WTC11 (cell line): ENCODE measurements around the gene CHRM4. TPM values are rescaled to one million over a fixed set of nuclear protein-coding genes. Genes with fewer than 3 reads are reported as not detected.

ENCODE experiments used
- ATF1 ChIP-seq: sonication (generic); formaldehyde crosslinking; IDR thresholded peaks from 2 replicates; pipeline ENCODE4 v1.8.1; 2023; ENCODE audit warnings: mild to moderate bottlenecking, moderate library complexity, missing genetic modification reagents
- CREB1 ChIP-seq: sonication (generic); formaldehyde crosslinking; IDR thresholded peaks from 2 replicates; pipeline ENCODE4 v1.8.0; 2023; ENCODE audit warnings: mild to moderate bottlenecking, missing genetic modification reagents
- ETV6 ChIP-seq: sonication (generic); formaldehyde crosslinking; IDR thresholded peaks from 2 replicates; pipeline ENCODE4 v1.8.1; 2022; ENCODE audit warnings: mild to moderate bottlenecking, missing genetic modification reagents
- FOXJ3 ChIP-seq: sonication (generic); formaldehyde crosslinking; IDR thresholded peaks from 2 replicates; pipeline ENCODE4 v1.9.0; 2021; ENCODE audit warnings: missing genetic modification reagents, mild to moderate bottlenecking, borderline replicate concordance
- FOXP1 ChIP-seq: sonication (generic); formaldehyde crosslinking; IDR thresholded peaks from 2 replicates; pipeline ENCODE4 v1.8.0; 2022; ENCODE audit warnings: missing genetic modification reagents, mild to moderate bottlenecking, moderate library complexity, borderline replicate concordance
- GRHL2 ChIP-seq: fragments of 250-450 bp; sonication (Bioruptor Pico); IDR thresholded peaks from 2 replicates; pipeline ENCODE4 v1.8.0; 2022; ENCODE audit warnings: mild to moderate bottlenecking, moderate library complexity; ENCODE audit not compliant: insufficient replicate concordance, severe bottlenecking
- JAZF1 ChIP-seq: fragments of 250-450 bp; sonication (Bioruptor Pico); IDR thresholded peaks from 2 replicates; pipeline ENCODE4 v1.9.0; 2021; ENCODE audit warnings: moderate library complexity, mild to moderate bottlenecking, inconsistent platforms
- NFATC4 ChIP-seq: fragments of 250-450 bp; sonication (Bioruptor Pico); IDR thresholded peaks from 2 replicates; pipeline ENCODE4 v1.9.0; 2021; ENCODE audit warnings: mild to moderate bottlenecking
- NFE2L1 ChIP-seq: sonication (generic); formaldehyde crosslinking; IDR thresholded peaks from 2 replicates; pipeline ENCODE4 v1.8.1; 2023; ENCODE audit warnings: missing genetic modification reagents
- SMAD4 ChIP-seq: sonication (generic); formaldehyde crosslinking; IDR thresholded peaks from 2 replicates; pipeline ENCODE4 v1.8.0; 2022; ENCODE audit warnings: mild to moderate bottlenecking, missing genetic modification reagents
- TEAD1 ChIP-seq: sonication (generic); formaldehyde crosslinking; IDR thresholded peaks from 2 replicates; pipeline ENCODE4 v1.8.0; 2022; ENCODE audit warnings: mild to moderate bottlenecking, missing genetic modification reagents
- TP53 ChIP-seq: sonication (generic); formaldehyde crosslinking; IDR thresholded peaks from 2 replicates; pipeline ENCODE4 v1.8.1; 2023; ENCODE audit warnings: mild to moderate bottlenecking, missing genetic modification reagents
- ZBTB21 ChIP-seq: sonication (generic); formaldehyde crosslinking; IDR thresholded peaks from 2 replicates; pipeline ENCODE4 v1.8.1; 2023; ENCODE audit warnings: mild to moderate bottlenecking, missing genetic modification reagents, borderline replicate concordance
- ZNF121 ChIP-seq: sonication (generic); formaldehyde crosslinking; IDR thresholded peaks from 2 replicates; pipeline ENCODE4 v1.8.0; 2023; ENCODE audit warnings: missing genetic modification reagents
- ZNF219 ChIP-seq: sonication (generic); formaldehyde crosslinking; IDR thresholded peaks from 2 replicates; pipeline ENCODE4 v1.8.0; 2023; ENCODE audit warnings: missing genetic modification reagents, mild to moderate bottlenecking, borderline replicate concordance
- ZNF317 ChIP-seq: sonication (generic); formaldehyde crosslinking; IDR thresholded peaks from 2 replicates; pipeline ENCODE4 v1.8.1; 2023; ENCODE audit warnings: low read depth, mild to moderate bottlenecking, moderate library complexity, missing genetic modification reagents, borderline replicate concordance
- ZNF423 ChIP-seq: fragments of 250-450 bp; sonication (Bioruptor Pico); IDR thresholded peaks from 2 replicates; pipeline ENCODE4 v2.1.2; 2022; ENCODE audit warnings: mild to moderate bottlenecking, moderate library complexity
- total RNA-seq: library from RNA; stranded (reverse); gene quantifications from 3 replicates; pipeline ENCODE4 v1.2.3, GENCODE V29; 2021
- TF ChIP-seq, protein P1 (sequence below): sonication (generic); formaldehyde crosslinking; IDR thresholded peaks from 2 replicates; pipeline ENCODE4 v1.8.0; 2022; ENCODE audit warnings: mild to moderate bottlenecking, missing genetic modification reagents
- TF ChIP-seq, protein P2 (sequence below): sonication (generic); formaldehyde crosslinking; IDR thresholded peaks from 2 replicates; pipeline ENCODE4 v1.8.1; 2023; ENCODE audit warnings: mild to moderate bottlenecking, missing genetic modification reagents, moderate library complexity
- TF ChIP-seq, protein P3 (sequence below): sonication (generic); formaldehyde crosslinking; IDR thresholded peaks from 2 replicates; pipeline ENCODE4 v1.8.0; 2022; ENCODE audit warnings: mild to moderate bottlenecking, missing genetic modification reagents
- TF ChIP-seq, protein P4 (sequence below): fragments of 250-450 bp; sonication (Bioruptor Pico); IDR thresholded peaks from 2 replicates; pipeline ENCODE4 v1.9.0; 2021; ENCODE audit warnings: moderate library complexity, mild to moderate bottlenecking, inconsistent platforms, borderline replicate concordance
- TF ChIP-seq, protein P5 (sequence below): fragments of 250-450 bp; sonication (Bioruptor Pico); IDR thresholded peaks from 2 replicates; pipeline ENCODE4 v2.1.2; 2022; ENCODE audit warnings: mild to moderate bottlenecking, moderate library complexity

The CHRM4 gene
- total RNA-seq, 1 experiment from 2014 or later: 0.85 TPM

DNA sequence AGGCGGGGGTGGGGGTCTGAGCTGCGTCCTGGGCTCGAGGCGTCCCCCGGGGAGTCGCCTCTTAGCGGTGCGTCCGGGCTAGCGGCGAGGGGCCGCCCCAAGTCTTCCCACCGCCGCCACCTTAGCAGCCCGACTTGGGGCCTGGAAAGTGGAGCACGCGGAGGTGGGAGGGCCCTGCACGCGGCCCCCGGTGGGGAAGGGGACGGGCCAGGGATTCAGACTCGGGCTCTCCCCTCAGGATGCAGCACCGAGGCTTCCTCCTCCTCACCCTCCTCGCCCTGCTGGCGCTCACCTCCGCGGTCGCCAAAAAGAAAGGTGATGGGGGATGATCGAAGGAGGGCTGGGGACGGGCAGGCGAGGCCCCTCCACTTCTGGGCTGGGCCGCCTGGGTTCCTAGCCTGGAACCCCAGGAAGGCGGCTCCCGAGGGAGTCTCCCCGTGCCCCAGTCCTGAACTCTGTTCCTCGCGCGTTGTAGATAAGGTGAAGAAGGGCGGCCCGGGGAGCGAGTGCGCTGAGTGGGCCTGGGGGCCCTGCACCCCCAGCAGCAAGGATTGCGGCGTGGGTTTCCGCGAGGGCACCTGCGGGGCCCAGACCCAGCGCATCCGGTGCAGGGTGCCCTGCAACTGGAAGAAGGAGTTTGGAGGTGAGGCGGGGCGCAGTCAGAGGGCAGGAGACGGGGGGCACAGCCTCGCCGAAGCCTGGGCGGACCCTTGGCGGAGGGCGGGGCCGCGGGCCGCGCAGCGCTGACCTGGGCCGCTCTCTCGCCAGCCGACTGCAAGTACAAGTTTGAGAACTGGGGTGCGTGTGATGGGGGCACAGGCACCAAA, 9.5 kb downstream of the CHRM4 start (continued):
- TF ChIP-seq, protein P1, sequence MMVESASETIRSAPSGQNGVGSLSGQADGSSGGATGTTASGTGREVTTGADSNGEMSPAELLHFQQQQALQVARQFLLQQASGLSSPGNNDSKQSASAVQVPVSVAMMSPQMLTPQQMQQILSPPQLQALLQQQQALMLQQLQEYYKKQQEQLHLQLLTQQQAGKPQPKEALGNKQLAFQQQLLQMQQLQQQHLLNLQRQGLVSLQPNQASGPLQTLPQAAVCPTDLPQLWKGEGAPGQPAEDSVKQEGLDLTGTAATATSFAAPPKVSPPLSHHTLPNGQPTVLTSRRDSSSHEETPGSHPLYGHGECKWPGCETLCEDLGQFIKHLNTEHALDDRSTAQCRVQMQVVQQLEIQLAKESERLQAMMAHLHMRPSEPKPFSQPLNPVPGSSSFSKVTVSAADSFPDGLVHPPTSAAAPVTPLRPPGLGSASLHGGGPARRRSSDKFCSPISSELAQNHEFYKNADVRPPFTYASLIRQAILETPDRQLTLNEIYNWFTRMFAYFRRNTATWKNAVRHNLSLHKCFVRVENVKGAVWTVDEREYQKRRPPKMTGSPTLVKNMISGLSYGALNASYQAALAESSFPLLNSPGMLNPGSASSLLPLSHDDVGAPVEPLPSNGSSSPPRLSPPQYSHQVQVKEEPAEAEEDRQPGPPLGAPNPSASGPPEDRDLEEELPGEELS (CRISPR knock-in tag): no peak
- no peak for TF ChIP-seq FOXJ3 (CRISPR knock-in tag)
- no peak for TF ChIP-seq ZBTB21 (CRISPR knock-in tag)
- TF ChIP-seq SMAD4 (CRISPR knock-in tag): 0 out of 2 replicates have a peak, but pooled peaks have one; percentile 31
- 0 out of 2 replicates have a peak, but pooled peaks have one; percentile 49 for TF ChIP-seq TP53 (CRISPR knock-in tag)
- TF ChIP-seq, protein P2, sequence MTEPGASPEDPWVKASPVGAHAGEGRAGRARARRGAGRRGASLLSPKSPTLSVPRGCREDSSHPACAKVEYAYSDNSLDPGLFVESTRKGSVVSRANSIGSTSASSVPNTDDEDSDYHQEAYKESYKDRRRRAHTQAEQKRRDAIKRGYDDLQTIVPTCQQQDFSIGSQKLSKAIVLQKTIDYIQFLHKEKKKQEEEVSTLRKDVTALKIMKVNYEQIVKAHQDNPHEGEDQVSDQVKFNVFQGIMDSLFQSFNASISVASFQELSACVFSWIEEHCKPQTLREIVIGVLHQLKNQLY (CRISPR knock-in tag): no peak
- TF ChIP-seq FOXP1 (CRISPR knock-in tag): no peak
- no peak for TF ChIP-seq ATF1 (CRISPR knock-in tag)
- no peak for TF ChIP-seq GRHL2 (CRISPR knock-in tag)
- peak; percentile 47; the same call in 1 of the 2 replicates for TF ChIP-seq ZNF423 (CRISPR knock-in tag)
- TF ChIP-seq JAZF1 (CRISPR knock-in tag): no peak
- TF ChIP-seq ETV6: 0 out of 2 replicates have a peak, but pooled peaks have one; percentile 14
- no peak for TF ChIP-seq NFE2L1 (CRISPR knock-in tag)
- TF ChIP-seq, protein P3, sequence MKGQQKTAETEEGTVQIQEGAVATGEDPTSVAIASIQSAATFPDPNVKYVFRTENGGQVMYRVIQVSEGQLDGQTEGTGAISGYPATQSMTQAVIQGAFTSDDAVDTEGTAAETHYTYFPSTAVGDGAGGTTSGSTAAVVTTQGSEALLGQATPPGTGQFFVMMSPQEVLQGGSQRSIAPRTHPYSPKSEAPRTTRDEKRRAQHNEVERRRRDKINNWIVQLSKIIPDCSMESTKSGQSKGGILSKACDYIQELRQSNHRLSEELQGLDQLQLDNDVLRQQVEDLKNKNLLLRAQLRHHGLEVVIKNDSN (CRISPR knock-in tag): peak; percentile 38
- no peak for TF ChIP-seq NFATC4 (CRISPR knock-in tag)
- 0 out of 2 replicates have a peak, but pooled peaks have one; percentile 19 for TF ChIP-seq ZNF121 (CRISPR knock-in tag)
- TF ChIP-seq ZNF317 (CRISPR knock-in tag): no peak
- TF ChIP-seq, protein P4, sequence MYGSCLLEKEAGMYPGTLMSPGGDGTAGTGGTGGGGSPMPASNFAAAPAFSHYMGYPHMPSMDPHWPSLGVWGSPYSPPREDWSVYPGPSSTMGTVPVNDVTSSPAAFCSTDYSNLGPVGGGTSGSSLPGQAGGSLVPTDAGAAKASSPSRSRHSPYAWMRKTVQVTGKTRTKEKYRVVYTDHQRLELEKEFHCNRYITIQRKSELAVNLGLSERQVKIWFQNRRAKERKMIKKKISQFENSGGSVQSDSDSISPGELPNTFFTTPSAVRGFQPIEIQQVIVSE: no peak
- TF ChIP-seq CREB1 (CRISPR knock-in tag): no peak
- TF ChIP-seq, protein P5, sequence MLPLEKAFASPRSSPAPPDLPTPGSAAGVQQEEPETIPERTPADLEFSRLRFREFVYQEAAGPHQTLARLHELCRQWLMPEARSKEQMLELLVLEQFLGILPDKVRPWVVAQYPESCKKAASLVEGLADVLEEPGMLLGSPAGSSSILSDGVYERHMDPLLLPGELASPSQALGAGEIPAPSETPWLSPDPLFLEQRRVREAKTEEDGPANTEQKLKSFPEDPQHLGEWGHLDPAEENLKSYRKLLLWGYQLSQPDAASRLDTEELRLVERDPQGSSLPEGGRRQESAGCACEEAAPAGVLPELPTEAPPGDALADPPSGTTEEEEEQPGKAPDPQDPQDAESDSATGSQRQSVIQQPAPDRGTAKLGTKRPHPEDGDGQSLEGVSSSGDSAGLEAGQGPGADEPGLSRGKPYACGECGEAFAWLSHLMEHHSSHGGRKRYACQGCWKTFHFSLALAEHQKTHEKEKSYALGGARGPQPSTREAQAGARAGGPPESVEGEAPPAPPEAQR (CRISPR knock-in tag): no peak
- peak; percentile 55; the same call in 1 of the 2 replicates for TF ChIP-seq TEAD1 (CRISPR knock-in tag)
- TF ChIP-seq ZNF219 (CRISPR knock-in tag): 0 out of 2 replicates have a peak, but pooled peaks have one; percentile 59
